NT2/D1 (cell line): ENCODE measurements around the gene ASXL1.

Experiments used
- SUZ12 ChIP-seq: IDR thresholded peaks from 2 replicates; pipeline ENCODE4 v1.6.1; 2011; ENCODE audit not compliant: insufficient read length, insufficient read depth; ENCODE audit errors: extremely low read depth
- YY1 ChIP-seq: IDR thresholded peaks from 2 replicates; pipeline ENCODE4 v1.6.1; 2011; ENCODE audit not compliant: insufficient read length, insufficient read depth

DNA sequence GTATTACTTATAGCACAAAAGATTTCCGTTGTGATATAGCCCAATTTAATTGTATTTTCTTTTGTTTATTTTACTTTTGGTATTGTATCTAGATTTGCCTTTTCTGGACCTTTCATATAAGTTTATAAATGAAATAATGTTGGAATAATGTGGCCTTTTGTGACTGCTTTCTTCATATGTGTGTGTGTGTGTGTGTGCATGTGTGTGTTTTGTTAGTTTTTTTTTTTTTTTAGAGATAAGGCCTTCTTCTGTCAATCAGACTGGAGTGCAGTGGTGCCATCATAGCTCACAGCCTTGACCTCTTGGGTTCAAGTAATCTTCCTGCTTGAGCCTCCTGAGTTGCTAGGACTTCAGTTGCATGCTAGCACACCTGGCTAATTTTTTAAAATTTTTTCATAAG lies 37.8 kb upstream of the ASXL1 start:
- no peak for TF ChIP-seq YY1
- TF ChIP-seq SUZ12: no peak
